BJ (cell line): Measurements from ENCODE around the gene FLII. TPM values are rescaled to one million over a fixed set of nuclear protein-coding genes. Genes with fewer than 3 reads are reported as not detected.

ENCODE experiments used
- CTCF ChIA-PET: fragments of 350-600 bp; formaldehyde crosslinking; extraction: SDS; loops from one replicate; lab custom pipeline; 2021; ENCODE audit warnings: antibody characterized with exemption, inconsistent platforms; lab: Yijun Ruan, JAX
- POLR2A ChIA-PET: fragments of 300-600 bp; sonication (Branson Sonifier 250); formaldehyde crosslinking; extraction: SDS; loops from one replicate; lab custom pipeline; 2021; ENCODE audit warnings: antibody characterized with exemption; lab: Charles Lee
- DNase-seq: peaks from one replicate; pipeline ENCODE4 v3.0.0-alpha.2; 2011; ENCODE audit warnings: low read depth
- H3K27me3 ChIP-seq: 2 replicates; pipeline ENCODE4 v1.6.0; 2011; ENCODE audit warnings: low read length; ENCODE audit not compliant: control insufficient read depth, insufficient read depth
- H3K36me3 ChIP-seq: 2 replicates; pipeline ENCODE4 v1.5.1; 2011; ENCODE audit warnings: low read length; ENCODE audit not compliant: control insufficient read depth, insufficient read depth
- H3K4me3 ChIP-seq: 2 replicates; pipeline ENCODE4 v1.5.1; 2011; ENCODE audit warnings: low read depth, mild to moderate bottlenecking, control low read depth, low read length
- polyA plus RNA-seq: library from polyadenylated mRNA; depleted of rRNA; stranded (reverse); fragments of >200 nt; gene quantifications from 2 replicates; pipeline ENCODE4 v1.2.3, GENCODE V29; 2011
- TF ChIP-seq, protein P1 (sequence below): IDR thresholded peaks from 2 replicates; pipeline ENCODE4 v1.5.1; 2011; ENCODE audit warnings: low read depth, mild to moderate bottlenecking, control low read depth, inconsistent platforms, low read length, moderate library complexity; ENCODE audit not compliant: insufficient read depth

The FLII gene
- polyA plus RNA-seq, 1 experiment, result 425 TPM

DNA sequence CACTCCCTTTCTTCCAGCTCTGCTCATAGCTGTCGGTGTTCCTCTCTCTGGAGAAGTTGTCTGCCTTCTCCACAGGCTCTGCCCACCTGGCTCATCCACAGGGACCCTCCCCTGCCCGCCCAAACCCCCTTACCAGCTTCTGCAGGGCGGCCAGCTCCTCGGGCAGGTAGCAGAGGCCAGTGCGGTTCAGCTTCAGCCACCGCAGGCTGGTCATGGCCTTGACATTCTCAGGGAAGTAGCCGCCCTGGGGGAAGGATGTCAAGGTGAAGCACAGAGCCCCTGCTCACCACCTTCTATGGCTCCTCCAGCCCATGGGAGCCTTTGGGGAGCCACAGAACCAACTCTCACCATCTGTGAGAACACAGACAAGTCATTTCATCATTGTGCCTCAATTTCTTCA, 1.8 kb downstream of the FLII start:
- H3K27me3 ChIP-seq, result no peaks in the 10 kb centered on the region
- POLR2A ChIA-PET, result no interaction called here
- H3K4me3 ChIP-seq, result no peak overlapping the region
- H3K36me3 ChIP-seq, result peaks cover 40% of the 10 kb centered on the region
- CTCF ChIA-PET, result interaction anchor here (1.5 to 2.9 kb wide), 2 partner anchors 9 to 64 kb away, joined by 4 to 11 read pairs; no protein-coding TSS in a partner anchor
- DNase-seq, result no peak
- TF ChIP-seq, protein P1, sequence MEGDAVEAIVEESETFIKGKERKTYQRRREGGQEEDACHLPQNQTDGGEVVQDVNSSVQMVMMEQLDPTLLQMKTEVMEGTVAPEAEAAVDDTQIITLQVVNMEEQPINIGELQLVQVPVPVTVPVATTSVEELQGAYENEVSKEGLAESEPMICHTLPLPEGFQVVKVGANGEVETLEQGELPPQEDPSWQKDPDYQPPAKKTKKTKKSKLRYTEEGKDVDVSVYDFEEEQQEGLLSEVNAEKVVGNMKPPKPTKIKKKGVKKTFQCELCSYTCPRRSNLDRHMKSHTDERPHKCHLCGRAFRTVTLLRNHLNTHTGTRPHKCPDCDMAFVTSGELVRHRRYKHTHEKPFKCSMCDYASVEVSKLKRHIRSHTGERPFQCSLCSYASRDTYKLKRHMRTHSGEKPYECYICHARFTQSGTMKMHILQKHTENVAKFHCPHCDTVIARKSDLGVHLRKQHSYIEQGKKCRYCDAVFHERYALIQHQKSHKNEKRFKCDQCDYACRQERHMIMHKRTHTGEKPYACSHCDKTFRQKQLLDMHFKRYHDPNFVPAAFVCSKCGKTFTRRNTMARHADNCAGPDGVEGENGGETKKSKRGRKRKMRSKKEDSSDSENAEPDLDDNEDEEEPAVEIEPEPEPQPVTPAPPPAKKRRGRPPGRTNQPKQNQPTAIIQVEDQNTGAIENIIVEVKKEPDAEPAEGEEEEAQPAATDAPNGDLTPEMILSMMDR, result no peak

DNA sequence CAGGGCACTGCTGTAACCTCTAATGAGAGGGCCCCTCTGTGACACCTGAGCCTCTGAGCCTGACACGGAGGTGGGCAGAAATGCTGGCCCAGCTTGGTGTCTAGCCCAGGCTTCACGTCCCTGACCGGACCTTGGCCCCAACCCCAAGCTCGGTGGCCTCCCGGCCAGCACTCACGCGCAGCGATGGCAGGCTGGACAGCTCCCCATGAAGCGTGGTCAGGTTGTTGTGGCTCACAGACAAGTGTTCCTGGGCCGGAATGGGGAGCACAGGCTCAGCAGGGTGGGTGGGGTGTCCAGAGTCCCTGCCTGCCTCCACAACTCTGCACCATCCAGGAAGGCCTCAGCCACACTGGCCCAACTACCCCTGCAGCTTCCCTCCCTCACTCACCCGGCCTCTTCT, 2.2 kb downstream of the FLII start:
- H3K36me3 ChIP-seq, result peaks cover 44% of the 10 kb centered on the region
- TF ChIP-seq, protein P1, result no peak
- no peak overlapping the region for H3K4me3 ChIP-seq
- no peaks in the 10 kb centered on the region for H3K27me3 ChIP-seq
- no peak for DNase-seq
- CTCF ChIA-PET, result interaction anchor here (1.2 to 2.9 kb wide), 3 partner anchors 8 to 64 kb away, joined by 4 to 11 read pairs (median 5); no protein-coding TSS in a partner anchor
- POLR2A ChIA-PET, result no interaction called here

GRCh38 chr17:18254888-18255649, 3.5 kb downstream of the FLII start:
- CTCF ChIA-PET, result interaction anchor here (0.5 to 2.9 kb wide), 3 partner anchors 7 to 37 kb away, joined by 3 to 11 read pairs (median 5); no protein-coding TSS in a partner anchor
- Histone ChIP-seq H3K36me3 (peaks cover 57% of the 10 kb centered on the region), H3K27me3 (no peaks in the 10 kb centered on the region), H3K4me3 (no peak overlapping the region)
- POLR2A ChIA-PET, result no interaction called here
- DNase-seq, result no peak
- TF ChIP-seq, protein P1, result no peak

DNA sequence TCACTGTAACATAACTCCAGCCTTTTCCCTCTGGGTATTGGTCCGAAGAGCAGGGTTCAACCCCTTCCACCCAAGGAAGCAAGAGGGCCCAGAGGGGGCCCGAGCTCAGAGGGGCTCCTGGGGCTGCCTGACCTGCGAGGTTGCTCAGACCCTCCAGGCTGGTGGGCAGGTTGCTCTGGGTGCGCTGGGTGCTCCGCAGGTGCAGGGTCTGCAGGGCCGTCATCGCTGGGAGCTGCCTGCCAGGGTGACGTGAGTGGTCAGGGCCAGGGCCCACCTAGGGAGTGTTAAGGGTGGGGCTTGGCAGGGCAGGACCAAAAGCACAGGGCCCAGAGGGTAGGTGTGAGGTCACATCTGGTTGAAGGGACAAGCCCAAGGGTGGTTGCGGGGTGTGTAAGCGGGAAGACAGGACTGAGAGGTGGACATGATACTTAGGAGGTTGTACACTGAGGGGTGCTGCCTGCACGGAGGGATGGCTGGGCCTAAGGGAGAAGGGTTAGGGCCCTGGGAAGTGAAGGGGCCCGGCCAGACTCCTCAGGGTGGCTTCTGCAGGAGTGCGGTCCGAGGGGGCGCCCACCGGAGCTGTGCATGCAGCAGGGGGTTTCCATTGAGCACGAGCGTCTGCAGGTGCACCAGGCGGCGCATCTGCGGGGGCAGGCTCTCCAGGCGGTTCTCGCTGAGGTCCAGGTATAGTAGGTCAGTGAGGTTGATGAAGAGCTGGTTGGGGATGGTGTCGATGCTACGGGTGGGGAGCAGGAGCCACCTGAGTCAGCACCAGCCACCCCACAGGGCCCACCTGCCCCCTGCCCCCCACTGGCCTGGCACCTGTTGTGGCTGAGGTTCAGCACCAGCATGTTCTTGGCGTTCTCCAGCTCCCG, 4.4 kb downstream of the FLII start:
- H3K36me3 ChIP-seq, result peaks cover 60% of the 10 kb centered on the region
- POLR2A ChIA-PET, result no interaction called here

More for the DNA sequence above, 4.4 kb downstream of the FLII start:
- CTCF ChIA-PET, result no interaction called here
- Histone ChIP-seq H3K4me3 (no peak overlapping the region), H3K27me3 (no peaks in the 10 kb centered on the region)
- no peak for DNase-seq
- TF ChIP-seq, protein P1, result no peak
